Activated effector memory CD4-positive, alpha-beta T cell treated with Interleukin-2 at 50 U/mL for 16 hours (primary cell): ENCODE results near the gene RASGRF2.
"Not testable (repeated sequence)": the region's sequence is repeated elsewhere in the genome, so short reads cannot be mapped to it uniquely, and the experiment has no call there.

Experiments used
- DNase-seq: peaks from one replicate; pipeline ENCODE4 v3.0.0-alpha.2; 2020

The RASGRF2 gene

GRCh38 chr5:81080809-81081460, 120.8 kb downstream of the RASGRF2 start:
- DNase-seq: no peak

DNA sequence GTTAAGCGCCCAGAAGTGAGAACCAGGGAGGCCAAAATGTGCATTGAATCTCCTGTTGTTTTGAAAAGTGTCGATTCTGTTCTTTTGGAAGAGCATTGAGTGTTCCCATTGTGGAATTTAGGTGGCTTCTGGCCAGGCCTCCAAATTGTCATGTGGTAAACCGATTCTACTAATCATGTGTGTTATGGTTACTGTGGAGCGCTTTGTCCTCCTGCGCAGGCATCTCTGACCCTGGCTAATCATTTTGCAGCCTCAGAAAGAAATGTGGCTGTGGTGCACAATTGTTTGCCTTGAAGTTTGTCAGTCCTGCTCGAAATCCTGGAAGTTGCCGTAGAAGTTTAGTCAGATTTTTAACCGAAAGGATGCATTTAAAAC, 121.3 kb downstream of the RASGRF2 start:
- DNase-seq: no peak

DNA sequence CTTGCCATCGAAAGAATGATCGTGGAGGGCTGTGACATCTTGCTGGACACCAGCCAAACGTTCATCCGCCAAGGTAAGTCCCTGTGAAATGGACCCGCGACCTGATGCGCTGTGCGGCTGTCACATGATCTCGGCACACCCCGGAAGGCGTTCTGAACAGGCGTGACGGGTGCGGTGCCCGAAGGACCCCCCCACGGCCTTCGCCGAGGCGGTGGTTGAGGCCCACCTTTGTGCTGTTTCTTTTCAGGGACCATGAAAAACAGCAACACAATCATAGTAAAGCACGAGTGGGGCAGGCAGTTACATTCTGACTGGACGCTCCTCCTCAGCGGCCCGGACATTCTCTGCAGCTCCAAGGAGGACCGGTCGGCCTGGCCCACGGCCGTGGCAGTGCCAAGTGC, 126.7 kb downstream of the RASGRF2 start:
- DNase-seq: no peak

GRCh38 chr5:81091199-81091598, 131.0 kb downstream of the RASGRF2 start:
- no peak for DNase-seq

DNA sequence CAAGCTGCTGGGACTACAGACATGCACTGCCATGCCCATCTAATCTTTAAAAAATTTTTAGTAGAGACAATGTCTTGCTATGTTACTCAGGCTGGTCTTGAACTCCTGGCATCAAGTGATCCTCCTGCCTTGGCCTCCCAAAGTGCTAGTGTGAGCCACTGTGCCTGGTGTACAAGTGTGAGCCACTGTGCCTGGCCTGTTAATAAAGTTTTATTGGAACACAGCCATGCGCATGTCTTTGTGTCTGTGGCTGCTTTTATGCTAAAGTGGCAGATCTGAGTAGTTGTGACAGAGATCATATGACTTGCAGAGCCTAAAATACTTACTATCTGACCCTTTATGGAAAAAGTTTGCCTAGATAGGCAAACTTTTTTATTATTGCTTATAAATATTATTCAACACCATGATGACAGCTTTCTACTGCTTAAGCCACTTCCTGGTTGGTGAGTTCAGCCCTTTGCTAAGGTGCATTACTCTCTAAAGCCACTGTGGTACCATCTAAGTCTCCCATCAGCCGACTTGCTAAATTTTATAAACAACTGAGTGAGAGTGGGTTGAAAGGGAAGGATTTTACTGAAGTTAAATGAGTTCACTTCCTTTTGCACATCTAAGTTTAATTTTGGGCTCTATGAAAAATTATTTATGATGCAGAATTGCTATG, 133.5 kb downstream of the RASGRF2 start:
- no peak for DNase-seq

DNA sequence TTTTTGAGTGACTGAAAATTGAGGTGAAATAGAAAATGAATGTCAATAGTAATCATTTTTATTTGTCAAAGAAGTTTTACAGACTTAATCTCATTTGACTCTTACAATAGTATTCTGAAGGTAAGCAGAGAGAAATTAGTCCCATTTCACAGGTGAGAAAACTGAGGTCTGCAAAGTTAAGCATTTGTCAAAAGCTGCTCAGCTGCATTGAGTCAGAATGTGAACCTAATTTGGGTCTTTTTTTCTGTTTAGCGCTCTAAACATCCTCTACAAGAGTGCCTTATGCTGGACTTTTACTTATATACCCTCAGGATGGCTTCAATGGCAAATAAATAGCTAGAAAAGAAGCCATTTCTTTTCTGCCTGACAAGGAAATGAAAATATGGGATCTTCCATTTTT, 135.7 kb downstream of the RASGRF2 start:
- no peak for DNase-seq

DNA sequence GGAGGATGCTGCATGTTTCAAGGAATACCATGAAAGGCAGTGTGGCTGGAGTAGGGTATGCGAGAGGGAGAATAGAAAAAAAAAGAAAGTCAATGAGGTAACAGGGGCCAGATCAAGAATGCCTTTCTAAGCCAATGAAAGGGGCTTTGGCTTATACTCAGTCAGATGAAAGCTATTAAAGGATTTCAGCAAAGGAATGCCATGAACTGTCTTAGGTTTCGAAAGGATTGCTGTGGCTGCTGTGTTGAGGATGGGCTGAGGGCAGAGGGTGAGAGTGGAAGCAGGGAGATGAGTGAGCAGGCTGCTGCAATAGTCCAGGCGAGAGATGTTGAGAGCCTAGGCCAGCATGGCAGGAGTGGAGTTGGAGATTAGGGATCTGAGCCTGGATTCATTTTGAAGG, 137.6 kb downstream of the RASGRF2 start:
- no peak for DNase-seq

- DNase-seq: no peak
Measured at GRCh38 chr5:81105261-81105877, 145.2 kb downstream of the RASGRF2 start.

DNA sequence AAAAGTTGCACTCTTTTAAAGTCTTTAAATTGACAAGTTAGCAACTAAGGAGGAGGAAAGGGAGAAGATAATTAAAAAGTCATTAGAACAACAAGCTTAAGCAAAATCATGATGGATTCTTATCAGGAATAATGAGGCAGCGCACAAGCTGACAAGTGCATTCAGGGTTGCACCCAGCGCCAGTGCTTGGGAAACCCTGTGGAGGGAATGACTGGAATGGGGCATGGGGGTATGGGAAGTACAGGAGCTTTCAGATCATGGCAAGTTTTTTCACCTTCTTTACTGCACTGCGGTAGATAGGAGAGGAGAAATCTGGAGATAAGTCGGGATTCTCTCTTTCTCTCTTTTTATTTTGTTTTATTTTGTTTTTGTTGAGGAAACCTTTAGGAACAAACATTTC, 155.1 kb downstream of the RASGRF2 start:
- no peak for DNase-seq

GRCh38 chr5:81117566-81117965, 157.4 kb downstream of the RASGRF2 start:
- no peak for DNase-seq

DNA sequence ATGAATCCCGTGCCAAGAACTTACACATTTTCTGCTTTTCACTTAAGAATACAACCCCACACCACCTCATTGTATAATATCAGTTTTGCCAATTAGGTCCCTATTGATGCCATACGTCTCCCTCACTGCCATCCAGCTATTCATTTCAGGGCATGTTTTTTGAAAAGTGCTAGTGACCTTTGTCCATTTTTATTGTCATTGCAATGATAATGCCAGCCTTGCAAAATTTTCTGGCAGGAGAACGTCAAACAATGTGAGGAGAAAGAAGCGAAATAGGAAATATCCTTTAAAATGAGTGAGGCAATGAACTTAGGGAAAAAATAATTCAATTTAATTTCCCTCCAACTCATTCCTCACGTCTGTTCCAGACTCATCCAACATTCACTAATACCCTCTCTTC, 161.1 kb downstream of the RASGRF2 start:
- no peak for DNase-seq

DNA sequence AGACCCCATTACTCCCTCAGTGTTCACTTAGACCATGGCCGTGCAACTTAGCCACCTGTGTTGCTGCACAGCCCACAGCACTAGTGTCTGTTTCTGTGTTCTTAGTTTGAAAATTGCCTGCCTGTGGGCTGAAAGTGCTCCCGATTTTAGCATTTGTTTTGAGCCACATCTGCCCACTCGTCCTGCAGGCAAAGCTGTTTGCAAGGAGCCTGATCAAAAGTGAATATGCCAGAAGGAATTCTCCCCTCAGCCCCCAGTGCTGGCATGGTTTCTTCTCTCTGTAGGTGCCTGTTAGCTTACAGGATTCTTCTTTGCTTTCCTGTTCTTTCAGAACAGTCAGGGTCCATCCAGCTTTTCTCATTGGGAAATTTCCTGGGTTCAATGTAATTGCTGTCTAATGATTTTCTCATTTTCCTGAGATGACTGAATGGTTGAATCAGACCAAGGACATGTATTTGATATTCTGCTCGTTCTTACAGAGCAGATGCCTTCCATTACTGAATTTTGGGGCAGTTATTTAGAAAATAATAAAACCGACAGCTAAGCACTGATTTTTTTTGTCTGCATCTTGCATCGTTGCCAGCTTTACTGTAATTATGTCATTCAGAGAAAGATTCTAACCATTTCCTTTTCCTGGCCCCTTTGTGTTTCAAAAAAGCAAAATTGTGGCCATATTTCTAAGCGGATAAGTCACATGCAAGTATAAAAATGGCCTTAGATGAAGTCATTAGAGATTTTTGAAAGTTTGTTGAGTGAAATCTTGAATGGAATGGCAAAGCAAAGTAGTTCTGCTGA, 161.9 kb downstream of the RASGRF2 start:
- no peak for DNase-seq

GRCh38 chr5:81124689-81125088, 164.5 kb downstream of the RASGRF2 start:
- not testable (repeated sequence) for DNase-seq

GRCh38 chr5:81125959-81126358, 165.8 kb downstream of the RASGRF2 start:
- no peak for DNase-seq

- no peak for DNase-seq
Measured at GRCh38 chr5:81128416-81128815, 168.3 kb downstream of the RASGRF2 start.

DNA sequence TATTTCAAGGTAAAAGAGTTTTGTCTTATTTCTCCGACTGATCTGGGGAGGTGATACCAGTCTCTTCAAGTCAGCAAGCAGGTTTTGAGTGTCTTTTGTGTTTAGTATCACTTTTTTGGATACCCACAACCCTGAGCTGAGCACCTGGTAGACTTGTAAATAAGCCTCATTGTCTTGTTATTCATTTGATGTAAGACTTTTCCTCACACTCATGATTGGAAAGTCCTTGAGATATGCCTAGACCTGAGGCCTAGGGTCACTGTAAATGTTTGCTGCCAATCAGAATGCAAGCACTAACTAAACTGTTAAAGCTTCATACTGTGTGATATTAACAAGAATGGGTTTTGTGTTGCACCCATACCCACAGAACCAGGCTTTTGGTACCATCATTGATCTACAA, 172.2 kb downstream of the RASGRF2 start:
- no peak for DNase-seq

DNA sequence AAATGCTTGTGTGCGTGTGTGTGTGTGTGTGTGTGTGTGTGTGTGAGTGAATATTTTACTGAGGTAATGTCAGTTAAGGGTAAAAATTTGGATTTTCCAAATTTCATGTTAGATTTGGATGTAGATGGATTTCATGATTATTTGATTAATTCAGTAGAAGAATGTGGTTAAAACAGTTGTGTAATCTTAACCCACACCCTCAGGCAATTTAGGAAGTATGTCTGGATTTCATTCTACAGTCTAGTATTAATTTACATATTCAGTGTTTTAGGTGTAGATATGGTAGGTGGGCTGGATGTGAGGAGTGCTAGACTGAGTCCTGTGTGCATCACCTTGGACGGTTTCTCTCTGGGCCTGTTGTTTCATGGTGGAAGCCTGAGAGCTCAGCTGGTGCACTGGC, 173.9 kb downstream of the RASGRF2 start:
- no peak for DNase-seq

DNA sequence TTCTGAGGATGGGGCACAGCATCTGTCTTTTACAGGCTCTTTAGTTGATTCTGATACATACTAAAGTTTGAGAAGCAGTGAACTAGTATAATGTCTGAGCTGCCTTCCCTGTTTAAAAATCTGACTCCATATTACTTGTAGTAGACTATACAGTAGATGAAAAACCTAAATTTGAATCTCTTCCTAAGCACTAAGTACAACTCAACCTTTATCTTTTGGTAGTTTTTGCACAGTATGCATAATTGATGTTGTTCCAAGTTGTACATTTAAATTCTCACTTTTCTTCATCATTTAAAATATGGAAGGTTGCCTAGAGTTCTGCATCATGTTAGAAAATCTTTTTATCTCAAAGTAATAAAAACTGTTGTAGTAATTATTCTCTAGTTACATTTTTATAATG, 174.4 kb downstream of the RASGRF2 start:
- DNase-seq: no peak

DNA sequence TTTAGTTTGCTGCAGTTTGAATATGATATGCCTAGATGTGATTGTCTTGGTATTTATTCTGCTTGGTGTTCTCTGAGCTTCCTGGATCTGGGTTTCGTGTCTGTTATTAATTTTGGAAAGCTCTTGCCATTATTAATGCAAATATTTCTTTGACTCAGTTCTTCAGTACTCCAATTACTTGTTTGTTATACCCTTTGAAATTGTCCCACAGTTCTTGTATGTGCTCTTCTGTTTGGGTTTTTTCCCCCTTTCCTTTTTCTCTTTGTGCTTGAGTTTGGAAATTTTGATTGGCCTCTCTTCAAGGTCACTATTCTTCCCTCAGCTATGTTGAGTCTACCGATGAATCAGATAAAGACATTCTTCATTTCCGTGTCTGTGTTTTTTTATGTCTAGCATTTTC, 176.4 kb downstream of the RASGRF2 start:
- no peak for DNase-seq

GRCh38 chr5:81137833-81138232, 177.7 kb downstream of the RASGRF2 start:
- no peak for DNase-seq

- DNase-seq: no peak
Measured at GRCh38 chr5:81140441-81140840, 180.3 kb downstream of the RASGRF2 start.

- DNase-seq: no peak
Measured at GRCh38 chr5:81140943-81141342, 180.8 kb downstream of the RASGRF2 start.

GRCh38 chr5:81142108-81142507, 181.9 kb downstream of the RASGRF2 start:
- no peak for DNase-seq
